ENCODE measurements around the gene ZNF653. TPM values are rescaled to one million over a fixed set of nuclear protein-coding genes. Genes with fewer than 3 reads are reported as not detected.

ZNF653 gene
- total and polyA plus RNA-seq, 9 of the 15 experiments (the other 6 are each of a cell fraction or from before 2014, with no cell fraction given) = 1.6 to 8.0 (median 4.2) TPM; not detected in 2

GRCh38 chr19:11434703-11435056, 71.0 kb downstream of the ZNF653 start:
- Histone ChIP-seq H3K4me2 (ENCODE audit: insufficient read depth, low read length) (peak overlapping the region; percentile 92), H3K36me3 (ENCODE audit: control insufficient read depth, insufficient read depth, low read length) (peaks cover 30% of the 10 kb centered on the region), H2AFZ (ENCODE audit: low read depth, low read length) (peak overlapping the region; percentile 98), H3K4me3 (peak overlapping the region; percentile 65), H3K9ac (ENCODE audit: insufficient read depth in 1 of 2, low read depth in 2 of 2, low read length in 2 of 2) (peak overlapping the region; percentile 40 to 95), H3K9me3 (replicated peaks; ENCODE audit: control insufficient read depth, insufficient read depth, low read depth, low read length) (no peaks in the 10 kb centered on the region), H3K27ac (ENCODE audit: extremely low read depth, low read depth, low read length) (peak overlapping the region; percentile 19; the same call in 1 of the 3 replicates), H4K20me1 (replicated peaks; ENCODE audit: control insufficient read depth, insufficient read depth, low read length) (no peaks in the 10 kb centered on the region), H3K79me2 (ENCODE audit: control insufficient read depth, insufficient read depth, low read length) (peaks cover 20% of the 10 kb centered on the region), H3K27me3 (ENCODE audit: control insufficient read depth in 2 of 2, insufficient read depth in 2 of 2, low read length in 2 of 2) (no peaks in the 10 kb centered on the region), H3K9me1 (ENCODE audit: control insufficient read depth, insufficient read depth, low read length) (peaks cover 5% of the 10 kb centered on the region), H3K4me1 (replicated peaks in 1 of 2; ENCODE audit: control insufficient read depth in 2 of 2, insufficient read depth in 2 of 2, low read length in 2 of 2) (peaks cover 11 to 22% of the 10 kb centered on the region in 2 experiments; a peak in 4 of 5 replicates)
- no TSS peak for BruUV-seq (replicated peaks)
- ChIA-PET POLR2A (interaction anchor here (0.6 to 1.4 kb wide), 6 partner anchors 17 to 505 kb away, joined by 3 to 6 read pairs (median 3); no protein-coding TSS in a partner anchor), CTCF (ENCODE audit: low intra/inter-chr PET ratio) (interaction anchor here (0.7 kb wide), 1 partner anchor 203 kb away, joined by 3 read pairs; no protein-coding TSS in a partner anchor)
- in situ Hi-C loops (cut with MboI) = loop anchor here (5.0 kb wide), 1 partner anchor 137 kb away; the partner anchor contains the start of gene TSPAN16
- DNase-seq (ENCODE audit: extremely low read depth in 1 of 4, low spot score in 3 of 4) (no peak), ATAC-seq (peak; percentile 10), FAIRE-seq (no peak)
- 0 out of 2 replicates have a peak, but pooled peaks have one; percentile 4 for TF ChIP-seq ZNF584 (CRISPR knock-in tag; IDR thresholded peaks at IDR 0.05; ENCODE audit: low read depth)
- no peak for TF ChIP-seq ZBTB34 (CRISPR knock-in tag; IDR thresholded peaks at IDR 0.05)
- TF ChIP-seq NR4A1 (CRISPR knock-in tag; IDR thresholded peaks at IDR 0.05) = peak; percentile 75; the same call in 1 of the 2 replicates
- TF ChIP-seq NR4A1 (tag; IDR thresholded peaks at IDR 0.05) = no peak
- TF ChIP-seq WHSC1 (IDR thresholded peaks at IDR 0.05; ENCODE audit: low read length) = no peak
- no peak for TF ChIP-seq SLC30A9 (CRISPR knock-in tag; IDR thresholded peaks at IDR 0.05)
- TF ChIP-seq THRB (CRISPR knock-in tag; conservative IDR thresholded peaks at IDR 0.05) = no peak
- TF ChIP-seq ZKSCAN3 (CRISPR knock-in tag; IDR thresholded peaks at IDR 0.05) = no peak
- TF ChIP-seq KDM4B (IDR thresholded peaks at IDR 0.05; ENCODE audit: borderline replicate concordance in 2 of 2, low read depth in 1 of 2) = no peak
- 0 out of 2 replicates have a peak, but pooled peaks have one; percentile 47 for TF ChIP-seq FOXP1 (CRISPR knock-in tag; IDR thresholded peaks at IDR 0.05)
- no peak for TF ChIP-seq TFAM (CRISPR knock-in tag; conservative IDR thresholded peaks at IDR 0.05)
- TF ChIP-seq NR2C1 (IDR thresholded peaks at IDR 0.05) = no peak
- TF ChIP-seq NR2C1 (tag; IDR thresholded peaks at IDR 0.05) = 0 out of 2 replicates have a peak, but pooled peaks have one; percentile 27
- 0 out of 2 replicates have a peak, but pooled peaks have one; percentile 41 for TF ChIP-seq ZNF511 (CRISPR knock-in tag; IDR thresholded peaks at IDR 0.05)
- 0 out of 4 replicates have a peak, but pooled peaks of 1 of the 2 experiments have one; percentile 26 for TF ChIP-seq FOXA3 (CRISPR knock-in tag; conservative IDR thresholded peaks at IDR 0.05 in 1 of 2, IDR thresholded peaks at IDR 0.05 in 1 of 2)
- TF ChIP-seq VEZF1 (CRISPR knock-in tag; IDR thresholded peaks at IDR 0.05) = no peak
- TF ChIP-seq YY1 (IDR thresholded peaks at IDR 0.05; ENCODE audit: borderline replicate concordance in 1 of 3, control insufficient read depth in 1 of 3, extremely low read depth in 1 of 3, insufficient read depth in 3 of 3, insufficient read length in 1 of 3, insufficient replicate concordance in 2 of 3, low read depth in 1 of 3, low read length in 2 of 3) = no peak
- WGBS (ENCODE audit: insufficient coverage, low coverage, missing lambda C conversion rate) = under 1% methylated on average over 9 of the region's 9 CpGs
- intact Hi-C loops (cut with micrococcal nuclease) = loop anchor here (1.0 to 2.0 kb wide), 2 partner anchors 50 to 60 kb away; partner anchors contain the start of genes EPOR and SWSAP1

Data from K562 (cell line).